GM11168 (cell line): Measurements from ENCODE around the gene ZNF565.
"Not testable (repeated sequence)": the region's sequence is repeated elsewhere in the genome, so short reads cannot be mapped to it uniquely, and the experiment has no call there.

Experiments used
- in situ Hi-C: fragments of 300-500 bp; cut with MboI; formaldehyde crosslinking; loops from one replicate; pipeline ENCODE4 v1.12.0; 2022; ENCODE audit warnings: low sequenced_read_pairs; ENCODE audit not compliant: unreplicated experiment

Gene ZNF565

DNA sequence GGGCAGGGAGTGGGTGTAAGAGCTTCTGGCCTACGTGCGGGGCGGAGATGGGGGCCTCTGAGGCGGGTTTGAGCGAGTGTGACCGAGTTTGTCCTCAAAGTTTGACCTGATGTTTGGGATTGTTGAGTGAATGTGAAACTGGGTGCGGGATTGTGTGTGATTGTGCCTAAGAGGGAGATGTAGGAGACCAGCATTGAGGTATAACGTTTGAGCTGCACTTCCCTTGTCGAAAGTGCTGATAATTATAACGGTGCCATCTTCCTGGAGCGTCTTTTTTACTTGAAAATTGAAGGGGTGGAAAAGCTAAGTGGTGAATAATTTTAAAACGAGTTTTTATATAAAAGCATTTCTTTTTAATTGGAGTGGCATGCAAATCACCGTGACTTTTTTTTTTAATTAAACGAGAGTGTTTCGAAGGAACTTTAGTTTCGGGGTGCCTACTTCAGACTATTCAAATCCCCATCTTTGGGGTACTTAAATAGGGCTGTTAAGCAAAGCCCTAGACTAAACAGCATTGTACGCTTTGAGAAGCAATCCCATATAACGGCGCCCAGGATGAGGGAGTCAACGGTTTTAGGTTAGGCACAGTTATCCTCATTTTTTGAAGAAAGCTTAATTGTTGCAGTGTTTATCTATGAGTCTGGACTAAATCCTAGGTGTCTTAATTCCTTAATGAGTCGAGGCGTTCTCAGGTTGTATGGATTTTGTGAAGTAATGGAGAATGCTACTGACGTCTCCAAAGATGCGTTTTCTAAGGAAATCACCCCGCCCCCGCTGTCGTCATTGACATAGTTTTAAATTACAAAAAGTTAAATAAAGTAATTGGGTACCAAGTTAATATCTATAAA lies 1.0 kb upstream of the ZNF565 start:
- in situ Hi-C loops = no loop called here

DNA sequence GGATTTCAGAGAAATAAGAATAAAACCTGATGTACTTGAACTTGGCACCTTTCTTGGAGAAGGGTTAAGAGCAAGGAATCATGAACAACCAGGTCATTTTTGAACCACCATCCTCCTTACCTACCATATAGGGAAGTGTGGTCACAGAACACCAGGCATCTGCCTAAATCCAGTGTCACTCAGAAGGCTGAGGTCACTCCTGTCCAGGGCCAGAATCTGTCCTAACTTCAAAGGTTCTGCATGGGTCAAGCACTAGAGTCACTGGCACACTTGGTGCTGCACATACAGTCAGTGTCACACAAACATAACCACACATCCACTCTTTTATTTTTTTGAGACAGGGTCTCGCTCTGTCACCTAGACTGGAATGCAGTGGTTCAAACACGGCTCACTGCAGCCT lies 1.6 kb downstream of the ZNF565 start:
- in situ Hi-C loops = no loop called here

DNA sequence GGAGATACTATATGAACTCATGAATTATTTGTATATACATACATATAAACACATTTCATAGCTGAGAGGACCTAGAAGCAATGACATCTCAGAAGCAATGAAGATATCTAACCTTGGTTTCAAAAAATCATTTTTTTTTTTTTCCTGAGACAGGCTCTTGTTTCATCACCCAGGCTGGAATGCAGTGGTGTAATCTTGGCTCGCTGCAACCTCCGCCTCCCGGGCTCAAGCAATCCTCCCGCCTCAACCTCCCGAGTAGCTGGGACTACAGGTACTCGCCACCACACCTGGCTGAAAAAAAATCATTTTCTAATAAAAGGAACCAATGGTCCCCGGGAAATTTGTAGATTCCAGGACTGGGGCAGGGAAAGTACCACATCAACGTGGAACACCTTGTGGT lies 4.0 kb downstream of the ZNF565 start:
- in situ Hi-C loops = no loop called here

GRCh38 chr19:36209372-36209771 lies 5.1 kb downstream of the ZNF565 start:
- in situ Hi-C loops = no loop called here

DNA sequence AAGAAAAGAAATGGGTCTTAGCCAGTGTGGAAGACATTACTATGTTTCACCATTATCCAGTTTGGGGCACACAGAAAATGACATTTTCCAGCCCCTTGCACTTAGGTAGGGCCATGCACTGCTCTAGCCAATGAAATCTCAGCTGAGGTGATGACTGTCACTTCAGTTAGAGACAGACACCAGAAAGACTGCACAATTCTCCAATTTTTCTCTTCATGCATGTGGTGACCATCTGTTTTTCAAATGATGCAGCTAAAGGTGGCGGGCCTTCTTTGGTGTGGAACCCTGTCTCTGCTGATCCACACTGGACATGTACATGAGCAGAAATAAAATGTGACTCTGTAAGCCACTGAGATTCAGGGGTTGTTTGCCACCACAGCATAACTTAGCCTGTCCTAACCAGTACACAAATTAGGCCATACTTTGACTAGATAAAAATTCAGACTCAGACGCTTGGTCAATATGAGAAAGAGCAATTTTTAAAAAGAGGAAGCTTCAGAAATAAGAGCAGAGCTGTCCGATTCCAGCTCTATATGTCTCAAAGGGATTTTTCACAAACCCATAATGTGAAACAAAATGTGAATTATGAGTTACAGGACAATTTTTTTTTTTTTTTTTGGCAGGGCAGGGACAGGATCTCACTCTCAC lies 6.7 kb downstream of the ZNF565 start:
- in situ Hi-C loops = no loop called here

DNA sequence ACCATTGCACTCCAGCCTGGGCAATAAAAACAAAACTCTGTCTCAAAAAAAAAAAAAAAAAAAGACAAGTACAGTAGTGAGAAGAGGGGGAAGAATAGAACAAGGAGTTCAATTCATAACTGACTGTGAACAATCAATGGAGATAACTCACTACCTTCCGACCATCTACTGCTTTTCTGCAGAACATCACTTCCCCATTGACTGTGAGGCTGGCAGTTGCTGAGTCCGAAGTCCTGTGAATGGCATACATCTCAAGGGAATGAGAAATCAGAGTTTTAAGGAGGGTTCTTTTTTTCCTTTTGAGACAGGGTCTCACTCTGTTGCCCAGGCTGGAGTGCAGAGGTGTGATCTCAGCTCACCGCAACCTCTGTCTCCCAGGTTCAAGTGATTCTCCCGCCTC lies 11.2 kb downstream of the ZNF565 start:
- in situ Hi-C loops = no loop called here

DNA sequence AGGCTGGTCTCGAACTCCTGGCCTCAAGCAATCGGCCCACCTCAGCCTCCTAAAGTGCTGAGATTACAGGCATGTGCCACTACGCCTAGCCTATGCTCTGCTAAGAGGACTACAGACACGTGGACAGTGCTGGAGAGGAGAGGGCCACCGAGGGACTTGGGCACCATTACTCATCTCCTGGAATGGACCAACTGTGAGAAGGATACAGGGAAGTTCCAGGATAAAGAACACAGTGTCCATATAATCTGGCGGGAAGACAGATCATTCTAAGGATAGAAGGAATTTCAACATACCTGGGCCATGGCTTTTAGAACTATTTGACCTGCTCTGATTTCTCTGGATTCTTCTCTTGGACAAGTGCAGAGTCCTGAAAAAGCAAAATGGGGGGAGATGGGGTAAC lies 12.8 kb downstream of the ZNF565 start:
- in situ Hi-C loops = no loop called here

DNA sequence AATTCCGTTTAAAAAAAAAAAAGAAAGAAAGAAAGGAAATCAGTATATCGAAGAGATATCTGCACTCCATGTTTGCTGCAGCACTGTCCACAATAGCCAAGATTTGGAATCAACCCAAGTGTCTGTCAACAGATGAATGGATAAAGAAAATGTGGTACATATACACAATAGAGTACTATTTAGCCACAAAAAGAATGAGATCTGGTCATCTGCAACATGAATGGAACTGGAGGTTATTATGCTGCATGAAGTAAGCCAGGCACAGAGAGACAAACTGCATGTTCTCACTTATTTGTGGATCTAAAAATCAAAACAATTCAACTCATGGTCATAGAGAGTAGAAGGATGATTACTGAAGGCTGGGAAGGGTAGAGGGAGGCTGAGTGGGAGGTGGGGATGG lies 16.3 kb downstream of the ZNF565 start:
- in situ Hi-C loops = no loop called here

- in situ Hi-C loops = no loop called here
Observed at GRCh38 chr19:36196249-36196648, 18.2 kb downstream of the ZNF565 start.

- in situ Hi-C loops = not testable (repeated sequence)
Observed at GRCh38 chr19:36186722-36187121, 27.7 kb downstream of the ZNF565 start.

DNA sequence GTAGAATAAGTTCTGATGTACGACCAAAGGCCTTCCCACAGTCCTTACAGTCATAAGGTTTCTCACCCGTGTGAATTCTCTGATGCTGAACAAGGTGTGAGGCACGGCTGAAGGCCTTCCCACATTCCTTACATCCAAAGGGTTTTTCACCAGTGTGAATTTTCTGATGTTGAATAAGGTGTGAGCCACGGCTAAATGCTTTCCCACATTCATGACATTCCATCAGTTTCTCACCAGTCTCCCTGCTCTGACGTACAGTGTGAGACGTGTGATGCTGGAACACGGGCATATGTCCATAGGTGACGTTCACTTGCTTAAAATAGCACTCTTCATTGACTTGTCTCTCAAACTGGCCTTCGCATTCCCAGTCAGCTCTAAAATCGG lies 31.2 kb downstream of the ZNF565 start:
- in situ Hi-C loops = no loop called here

DNA sequence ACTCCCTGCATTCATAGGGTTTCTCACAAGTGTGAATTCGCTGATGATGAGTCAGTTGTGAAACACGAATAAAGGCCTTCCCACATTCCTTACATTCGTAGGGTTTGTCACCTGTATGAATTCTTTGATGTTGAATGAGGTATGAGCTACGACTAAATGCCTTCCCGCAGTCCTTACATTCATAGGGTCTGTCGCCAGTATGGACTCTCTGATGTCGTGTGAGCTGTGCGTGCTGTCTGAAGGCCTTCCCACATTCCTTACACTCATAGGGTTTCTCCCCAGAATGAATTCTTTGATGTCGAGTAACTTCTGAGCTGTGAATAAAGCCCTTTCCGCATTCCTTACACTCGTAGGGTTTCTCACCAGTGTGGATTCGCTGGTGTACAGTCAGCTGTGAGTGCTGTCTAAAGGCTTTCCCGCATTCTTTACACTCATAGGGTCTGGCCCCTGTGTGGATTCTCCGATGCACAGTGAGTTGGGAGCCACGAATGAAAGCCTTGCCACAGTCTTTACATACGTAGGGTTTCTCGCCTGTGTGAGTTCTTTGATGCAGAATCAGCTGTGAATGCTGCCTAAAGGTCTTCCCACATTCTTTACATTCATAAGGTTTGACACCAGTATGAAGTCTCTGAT lies 31.7 kb downstream of the ZNF565 start:
- in situ Hi-C loops = no loop called here

- in situ Hi-C loops = not testable (repeated sequence)
Observed at GRCh38 chr19:36179077-36179476, 35.4 kb downstream of the ZNF565 start.

DNA sequence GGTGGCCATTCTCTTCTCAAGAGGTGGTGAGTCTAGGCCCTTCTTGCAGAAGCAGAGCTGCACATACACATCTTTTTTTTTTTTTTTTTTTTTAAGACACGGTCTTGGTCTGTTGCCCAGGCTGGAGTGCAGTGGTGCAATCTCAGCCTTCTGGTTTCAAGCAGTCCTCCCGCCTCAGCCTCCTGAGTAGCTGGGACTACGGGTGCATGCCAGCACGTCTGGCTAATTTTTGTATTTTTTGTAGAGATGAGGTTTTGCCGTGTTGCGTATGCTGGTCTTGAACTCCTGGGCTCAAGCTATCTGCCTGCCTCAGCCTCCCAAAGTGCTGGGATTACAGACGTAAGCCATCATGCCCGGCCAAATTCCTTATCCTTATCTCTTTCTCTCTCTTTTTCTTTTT lies 40.6 kb downstream of the ZNF565 start:
- in situ Hi-C loops = loop anchor here (5.0 kb wide), 1 partner anchor 47 kb away; no protein-coding TSS in a partner anchor

- in situ Hi-C loops = loop anchor here (5.0 kb wide), 1 partner anchor 46 kb away; no protein-coding TSS in a partner anchor
Observed at GRCh38 chr19:36172852-36173251, 41.6 kb downstream of the ZNF565 start.

- in situ Hi-C loops = no loop called here
Observed at GRCh38 chr19:36169084-36169760, 45.2 kb downstream of the ZNF565 start.

GRCh38 chr19:36163813-36164212 lies 50.7 kb downstream of the ZNF565 start:
- in situ Hi-C loops = no loop called here

DNA sequence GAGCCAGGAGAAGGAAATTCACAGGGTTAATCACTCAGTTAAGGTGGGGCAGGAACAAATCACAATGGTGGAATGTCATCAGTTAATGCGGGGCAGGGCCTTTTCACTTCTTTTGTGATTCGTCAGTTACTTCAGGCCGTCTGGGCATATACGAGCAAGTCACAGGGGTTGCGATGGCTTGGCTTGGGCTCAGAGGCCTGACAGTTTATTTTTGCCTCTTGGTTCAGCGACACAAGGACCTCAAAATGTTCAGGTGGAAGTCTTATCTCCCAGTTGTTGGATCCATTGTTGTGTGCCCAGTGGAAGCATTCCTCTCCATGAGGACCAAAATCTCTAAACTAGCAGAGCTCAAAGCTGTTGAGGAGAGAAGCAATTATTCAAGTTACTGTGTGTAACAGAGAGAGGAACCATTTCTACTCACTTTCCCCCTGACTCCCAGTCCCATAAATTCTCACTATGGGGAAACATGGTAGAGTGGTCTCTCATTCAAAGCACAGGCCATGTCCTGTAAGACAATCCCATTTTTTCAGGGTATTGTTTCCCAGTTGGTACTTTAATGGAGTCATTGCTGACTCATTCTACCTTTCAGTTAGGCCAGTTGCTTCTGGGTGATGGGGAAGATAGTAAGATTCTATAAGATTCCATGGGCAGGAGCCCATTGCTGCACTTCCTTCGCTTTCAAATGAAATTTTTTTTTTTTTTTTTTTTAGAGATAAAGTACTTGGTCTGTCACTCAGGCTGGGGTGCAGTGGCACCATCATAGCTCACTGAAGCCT lies 53.5 kb downstream of the ZNF565 start:
- in situ Hi-C loops = no loop called here

DNA sequence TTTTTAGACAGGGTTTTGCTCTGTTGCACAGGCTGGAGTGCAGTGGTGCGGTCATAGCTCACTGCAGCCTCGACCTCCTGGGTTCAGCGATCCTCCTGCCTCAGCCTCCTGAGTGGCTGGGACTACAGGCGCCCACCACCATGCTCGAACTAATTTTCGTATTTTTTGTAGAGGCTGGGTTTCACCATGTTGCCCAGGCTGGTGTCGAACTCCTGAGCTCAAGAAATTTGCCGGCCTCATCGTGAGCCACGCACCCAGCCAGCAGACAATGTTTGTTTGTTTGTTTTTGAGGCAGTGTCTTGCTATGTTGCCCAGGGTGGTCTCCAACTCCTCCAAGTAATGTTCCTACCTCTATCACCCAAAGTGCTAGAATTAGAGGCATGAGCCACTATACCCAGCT lies 61.3 kb downstream of the ZNF565 start:
- in situ Hi-C loops = no loop called here
